Measurements from ENCODE around the gene SASH1.

- TF ChIP-seq CTCF (conservative IDR thresholded peaks at IDR 0.05; ENCODE audit: low read depth, low read length) (no peak), EZH2 (IDR thresholded peaks at IDR 0.05; ENCODE audit: borderline replicate concordance, low read depth, low read length, poor library complexity, severe bottlenecking) (no peak)
Observed at GRCh38 chr6:148328876-148329555, 13.6 kb upstream of the SASH1 start.

Measured in A673 (cell line).